ENCODE data around the gene JAZF1. TPM values are rescaled to one million over a fixed set of nuclear protein-coding genes. Genes with fewer than 3 reads are reported as not detected.

The JAZF1 gene
- total and polyA plus RNA-seq, 2 of the 8 experiments (the other 6 are each of a cell fraction or from before 2014, with no cell fraction given): 2.6 to 21.8 TPM

DNA sequence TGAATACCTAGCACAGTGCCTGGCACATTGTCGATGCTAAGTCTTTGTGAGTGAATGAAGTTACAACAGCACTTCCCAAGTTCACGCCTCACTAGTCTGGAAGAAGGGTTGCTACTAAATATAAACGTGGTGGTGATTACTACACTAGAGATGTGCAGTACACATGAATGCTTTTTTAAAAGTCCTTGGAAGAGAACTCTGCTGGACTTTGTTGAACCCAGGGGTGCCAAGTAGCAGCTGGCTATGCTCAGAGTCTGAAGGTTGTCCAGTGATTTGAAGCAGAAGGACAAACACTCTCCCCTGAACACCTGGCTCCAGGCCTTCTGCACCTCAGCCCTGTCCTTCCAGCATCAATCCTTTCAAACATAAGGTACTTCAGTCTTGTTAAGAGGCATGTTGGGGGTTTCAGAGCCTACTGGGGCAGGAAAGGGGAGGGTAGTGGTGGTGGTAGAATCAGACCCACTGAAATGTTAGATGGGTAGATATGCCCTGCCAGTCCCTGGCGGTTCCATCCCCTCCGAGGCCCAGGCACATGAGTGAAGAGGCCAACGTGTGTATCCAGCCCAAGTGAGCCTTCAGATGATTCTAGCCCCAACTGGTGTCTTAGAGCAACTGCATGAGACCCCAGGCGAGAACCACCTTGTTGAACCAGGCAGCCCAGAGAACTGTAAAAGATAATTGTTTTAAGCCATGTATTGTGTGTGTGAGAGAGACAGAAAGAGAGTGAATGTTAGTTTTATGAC is 346.2 kb downstream of the JAZF1 start (continued):
- TF ChIP-seq, protein P1, sequence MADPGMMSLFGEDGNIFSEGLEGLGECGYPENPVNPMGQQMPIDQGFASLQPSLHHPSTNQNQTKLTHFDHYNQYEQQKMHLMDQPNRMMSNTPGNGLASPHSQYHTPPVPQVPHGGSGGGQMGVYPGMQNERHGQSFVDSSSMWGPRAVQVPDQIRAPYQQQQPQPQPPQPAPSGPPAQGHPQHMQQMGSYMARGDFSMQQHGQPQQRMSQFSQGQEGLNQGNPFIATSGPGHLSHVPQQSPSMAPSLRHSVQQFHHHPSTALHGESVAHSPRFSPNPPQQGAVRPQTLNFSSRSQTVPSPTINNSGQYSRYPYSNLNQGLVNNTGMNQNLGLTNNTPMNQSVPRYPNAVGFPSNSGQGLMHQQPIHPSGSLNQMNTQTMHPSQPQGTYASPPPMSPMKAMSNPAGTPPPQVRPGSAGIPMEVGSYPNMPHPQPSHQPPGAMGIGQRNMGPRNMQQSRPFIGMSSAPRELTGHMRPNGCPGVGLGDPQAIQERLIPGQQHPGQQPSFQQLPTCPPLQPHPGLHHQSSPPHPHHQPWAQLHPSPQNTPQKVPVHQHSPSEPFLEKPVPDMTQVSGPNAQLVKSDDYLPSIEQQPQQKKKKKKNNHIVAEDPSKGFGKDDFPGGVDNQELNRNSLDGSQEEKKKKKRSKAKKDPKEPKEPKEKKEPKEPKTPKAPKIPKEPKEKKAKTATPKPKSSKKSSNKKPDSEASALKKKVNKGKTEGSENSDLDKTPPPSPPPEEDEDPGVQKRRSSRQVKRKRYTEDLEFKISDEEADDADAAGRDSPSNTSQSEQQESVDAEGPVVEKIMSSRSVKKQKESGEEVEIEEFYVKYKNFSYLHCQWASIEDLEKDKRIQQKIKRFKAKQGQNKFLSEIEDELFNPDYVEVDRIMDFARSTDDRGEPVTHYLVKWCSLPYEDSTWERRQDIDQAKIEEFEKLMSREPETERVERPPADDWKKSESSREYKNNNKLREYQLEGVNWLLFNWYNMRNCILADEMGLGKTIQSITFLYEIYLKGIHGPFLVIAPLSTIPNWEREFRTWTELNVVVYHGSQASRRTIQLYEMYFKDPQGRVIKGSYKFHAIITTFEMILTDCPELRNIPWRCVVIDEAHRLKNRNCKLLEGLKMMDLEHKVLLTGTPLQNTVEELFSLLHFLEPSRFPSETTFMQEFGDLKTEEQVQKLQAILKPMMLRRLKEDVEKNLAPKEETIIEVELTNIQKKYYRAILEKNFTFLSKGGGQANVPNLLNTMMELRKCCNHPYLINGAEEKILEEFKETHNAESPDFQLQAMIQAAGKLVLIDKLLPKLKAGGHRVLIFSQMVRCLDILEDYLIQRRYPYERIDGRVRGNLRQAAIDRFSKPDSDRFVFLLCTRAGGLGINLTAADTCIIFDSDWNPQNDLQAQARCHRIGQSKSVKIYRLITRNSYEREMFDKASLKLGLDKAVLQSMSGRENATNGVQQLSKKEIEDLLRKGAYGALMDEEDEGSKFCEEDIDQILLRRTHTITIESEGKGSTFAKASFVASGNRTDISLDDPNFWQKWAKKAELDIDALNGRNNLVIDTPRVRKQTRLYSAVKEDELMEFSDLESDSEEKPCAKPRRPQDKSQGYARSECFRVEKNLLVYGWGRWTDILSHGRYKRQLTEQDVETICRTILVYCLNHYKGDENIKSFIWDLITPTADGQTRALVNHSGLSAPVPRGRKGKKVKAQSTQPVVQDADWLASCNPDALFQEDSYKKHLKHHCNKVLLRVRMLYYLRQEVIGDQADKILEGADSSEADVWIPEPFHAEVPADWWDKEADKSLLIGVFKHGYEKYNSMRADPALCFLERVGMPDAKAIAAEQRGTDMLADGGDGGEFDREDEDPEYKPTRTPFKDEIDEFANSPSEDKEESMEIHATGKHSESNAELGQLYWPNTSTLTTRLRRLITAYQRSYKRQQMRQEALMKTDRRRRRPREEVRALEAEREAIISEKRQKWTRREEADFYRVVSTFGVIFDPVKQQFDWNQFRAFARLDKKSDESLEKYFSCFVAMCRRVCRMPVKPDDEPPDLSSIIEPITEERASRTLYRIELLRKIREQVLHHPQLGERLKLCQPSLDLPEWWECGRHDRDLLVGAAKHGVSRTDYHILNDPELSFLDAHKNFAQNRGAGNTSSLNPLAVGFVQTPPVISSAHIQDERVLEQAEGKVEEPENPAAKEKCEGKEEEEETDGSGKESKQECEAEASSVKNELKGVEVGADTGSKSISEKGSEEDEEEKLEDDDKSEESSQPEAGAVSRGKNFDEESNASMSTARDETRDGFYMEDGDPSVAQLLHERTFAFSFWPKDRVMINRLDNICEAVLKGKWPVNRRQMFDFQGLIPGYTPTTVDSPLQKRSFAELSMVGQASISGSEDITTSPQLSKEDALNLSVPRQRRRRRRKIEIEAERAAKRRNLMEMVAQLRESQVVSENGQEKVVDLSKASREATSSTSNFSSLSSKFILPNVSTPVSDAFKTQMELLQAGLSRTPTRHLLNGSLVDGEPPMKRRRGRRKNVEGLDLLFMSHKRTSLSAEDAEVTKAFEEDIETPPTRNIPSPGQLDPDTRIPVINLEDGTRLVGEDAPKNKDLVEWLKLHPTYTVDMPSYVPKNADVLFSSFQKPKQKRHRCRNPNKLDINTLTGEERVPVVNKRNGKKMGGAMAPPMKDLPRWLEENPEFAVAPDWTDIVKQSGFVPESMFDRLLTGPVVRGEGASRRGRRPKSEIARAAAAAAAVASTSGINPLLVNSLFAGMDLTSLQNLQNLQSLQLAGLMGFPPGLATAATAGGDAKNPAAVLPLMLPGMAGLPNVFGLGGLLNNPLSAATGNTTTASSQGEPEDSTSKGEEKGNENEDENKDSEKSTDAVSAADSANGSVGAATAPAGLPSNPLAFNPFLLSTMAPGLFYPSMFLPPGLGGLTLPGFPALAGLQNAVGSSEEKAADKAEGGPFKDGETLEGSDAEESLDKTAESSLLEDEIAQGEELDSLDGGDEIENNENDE (IDR thresholded peaks at IDR 0.05; ENCODE audit: insufficient replicate concordance, low read length): no peak
- TF ChIP-seq, protein P2, sequence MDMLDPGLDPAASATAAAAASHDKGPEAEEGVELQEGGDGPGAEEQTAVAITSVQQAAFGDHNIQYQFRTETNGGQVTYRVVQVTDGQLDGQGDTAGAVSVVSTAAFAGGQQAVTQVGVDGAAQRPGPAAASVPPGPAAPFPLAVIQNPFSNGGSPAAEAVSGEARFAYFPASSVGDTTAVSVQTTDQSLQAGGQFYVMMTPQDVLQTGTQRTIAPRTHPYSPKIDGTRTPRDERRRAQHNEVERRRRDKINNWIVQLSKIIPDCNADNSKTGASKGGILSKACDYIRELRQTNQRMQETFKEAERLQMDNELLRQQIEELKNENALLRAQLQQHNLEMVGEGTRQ (IDR thresholded peaks at IDR 0.05; ENCODE audit: low read length): no peak
- TF ChIP-seq SUZ12 (IDR thresholded peaks at IDR 0.05; ENCODE audit: low read length) (no peak), RFX5 (IDR thresholded peaks at IDR 0.05; ENCODE audit: borderline replicate concordance, low read depth, low read length) (no peak), YY1 (IDR thresholded peaks at IDR 0.05; ENCODE audit: low read depth, low read length) (no peak), BRCA1 (IDR thresholded peaks at IDR 0.05; ENCODE audit: low read depth, low read length) (no peak), KDM5A (IDR thresholded peaks at IDR 0.05; ENCODE audit: low read length) (no peak), SIRT6 (IDR thresholded peaks at IDR 0.05; ENCODE audit: low read length) (no peak), BCL11A (IDR thresholded peaks at IDR 0.05; ENCODE audit: low read depth in 2 of 2, low read length in 2 of 2) (no peak), BACH1 (IDR thresholded peaks at IDR 0.05; ENCODE audit: low read length) (no peak)

All from H1 (cell line).